A172 (cell line): ENCODE measurements around the gene ABHD14A. TPM values are rescaled to one million over a fixed set of nuclear protein-coding genes. Genes with fewer than 3 reads are reported as not detected.

Source experiments
- DNase-seq: peaks from one replicate; pipeline ENCODE4 v3.0.0-alpha.2; 2015; ENCODE audit warnings: low spot score
- total RNA-seq: library from RNA; depleted of rRNA; stranded (reverse); fragments of >200 nt; shearing (Covaris generic); gene quantifications from 2 replicates; pipeline ENCODE4 v1.2.3, GENCODE V29; 2014

ABHD14A gene
- total RNA-seq, 1 experiment from 2014 or later, result 10.2 TPM

- no peak for DNase-seq
Measured at GRCh38 chr3:51955893-51956770, 18.7 kb upstream of the ABHD14A start.

GRCh38 chr3:51957520-51958205 lies 17.2 kb upstream of the ABHD14A start:
- DNase-seq, result no peak

- no peak for DNase-seq
Measured at GRCh38 chr3:51958603-51959521, 16.0 kb upstream of the ABHD14A start.

GRCh38 chr3:51959651-51960050 lies 15.2 kb upstream of the ABHD14A start:
- no peak for DNase-seq

- no peak for DNase-seq
Measured at GRCh38 chr3:51960386-51960785, 14.5 kb upstream of the ABHD14A start.

GRCh38 chr3:51961011-51961410 lies 13.9 kb upstream of the ABHD14A start:
- DNase-seq, result no peak

GRCh38 chr3:51961602-51962569 lies 13.0 kb upstream of the ABHD14A start:
- DNase-seq, result no peak

GRCh38 chr3:51962854-51963530 lies 11.9 kb upstream of the ABHD14A start:
- DNase-seq, result no peak

GRCh38 chr3:51963951-51964451 lies 10.9 kb upstream of the ABHD14A start:
- no peak for DNase-seq

GRCh38 chr3:51964521-51964920 lies 10.3 kb upstream of the ABHD14A start:
- no peak for DNase-seq

- no peak for DNase-seq
Measured at GRCh38 chr3:51966016-51966415, 8.8 kb upstream of the ABHD14A start.

- DNase-seq, result no peak
Measured at GRCh38 chr3:51966486-51966885, 8.4 kb upstream of the ABHD14A start.

GRCh38 chr3:51966922-51967383 lies 7.9 kb upstream of the ABHD14A start:
- DNase-seq, result no peak

- no peak for DNase-seq
Measured at GRCh38 chr3:51967384-51968169, 7.3 kb upstream of the ABHD14A start, which contains the start of gene PCBP4. PCBP4 (minus strand) TSS chr3:51967454; CDS start chr3:51961240, 6,214 bp downstream.

GRCh38 chr3:51968170-51968775 lies 6.6 kb upstream of the ABHD14A start:
- no peak for DNase-seq

- no peak for DNase-seq
Measured at GRCh38 chr3:51968883-51969678, 5.8 kb upstream of the ABHD14A start.

GRCh38 chr3:51969841-51970240 lies 5.0 kb upstream of the ABHD14A start:
- no peak for DNase-seq
